Stomach (tissue), 9 donors: ENCODE measurements around the gene ETS1. TPM values are rescaled to one million over a fixed set of nuclear protein-coding genes. Genes with fewer than 3 reads are reported as not detected.

Experiments used
- DNase-seq, 2 donors: peaks; one replicate each; pipeline versions ENCODE4 v3.0.0 to v3.0.0-alpha.2; 2013 to 2019
- H3K27ac ChIP-seq, 5 donors: fragments of 200-600 bp in 4 of 5; sonication (generic) in 4 of 5; one replicate each; pipeline ENCODE4 v1.5.1; 2013 to 2019; ENCODE audit warnings: mild to moderate bottlenecking in 1 of 5, moderate library complexity in 1 of 5
- H3K27me3 ChIP-seq, 3 donors: fragments of 200-600 bp; sonication (generic); one replicate each; pipeline ENCODE4 v1.5.1; 2017 to 2019; ENCODE audit warnings: mixed run types in 1 of 3
- H3K36me3 ChIP-seq, 4 donors: fragments of 200-600 bp; sonication (generic); 1 replicate in 3 of 4; 2 replicates in 1 of 4; pipeline ENCODE4 v1.5.1; 2016 to 2019
- H3K4me1 ChIP-seq, 4 donors: fragments of 200-600 bp; sonication (generic); one replicate each; pipeline ENCODE4 v1.5.1; 2016 to 2019
- H3K4me3 ChIP-seq, 4 donors: fragments of 200-600 bp; sonication (generic) in 3 of 4; one replicate each; pipeline ENCODE4 v1.5.1; 2016 to 2019; ENCODE audit warnings: mild to moderate bottlenecking in 1 of 4
- H3K9me3 ChIP-seq, 4 donors: fragments of 200-600 bp; sonication (generic); one replicate each; pipeline ENCODE4 v1.5.1; 2016 to 2019
- CTCF ChIP-seq, 7 experiments: fragments of 450-650 bp in 4 of 7; fragments of 200-600 bp in 3 of 7; sonication (generic) in 3 of 7; IDR thresholded peaks; one replicate each; pipeline ENCODE4 v1.5.1; 2016 to 2019; ENCODE audit warnings: antibody characterized with exemption in 7 of 7, control low read depth in 2 of 7, mild to moderate bottlenecking in 1 of 7
- EP300 ChIP-seq: sonication (generic); formaldehyde crosslinking; IDR thresholded peaks from one replicate; pipeline ENCODE4 v1.6.1; 2017; ENCODE audit warnings: antibody characterized with exemption
- POLR2A ChIP-seq, 4 donors: fragments of 450-650 bp; IDR thresholded peaks; one replicate each; pipeline ENCODE4 v1.6.1; 2016; ENCODE audit warnings: antibody characterized with exemption in 4 of 4, control low read depth in 2 of 4, mild to moderate bottlenecking in 1 of 4, moderate library complexity in 1 of 4
- POLR2AphosphoS5 ChIP-seq, 3 donors: sonication (generic); formaldehyde crosslinking; IDR thresholded peaks; one replicate each; pipeline ENCODE4 v1.6.1; 2016; ENCODE audit warnings: antibody characterized with exemption in 3 of 3
- WGBS, 5 donors: extraction: QIAGEN DNeasy Blood & Tissue Kit in 3 of 5; methylation state at CpG; one replicate each; pipeline versions ENCODE4 v1.1.5 to v1.1.7; 2013 to 2018; 5-methylcytosine and 5-hydroxymethylcytosine counted together
- intact Hi-C: fragments of 100-400 bp; cut with DNase I; formaldehyde crosslinking; loops from one replicate; pipeline ENCODE4 v1.15.1; 2023; ENCODE audit warnings: low total_unique reads
- polyA plus RNA-seq, 3 donors: library from polyadenylated mRNA; stranded (reverse); fragments of 200-250 nt; gene quantifications; one replicate each; pipeline ENCODE4 v1.2.3, GENCODE V29; 2013
- total RNA-seq, 5 donors: library from RNA; depleted of rRNA; stranded (reverse); fragments of >200 nt; gene quantifications; one replicate each; pipeline versions ENCODE4 v1.1.0 to v1.2.3, GENCODE V29; 2014 to 2016
- donor health status: healthy with polysubstance abuse.
- donor health status: Bipolar disorder and iron deficiency.
- donor health status: healthy.

Gene ETS1
- total and polyA plus RNA-seq, 8 donors: 7.0 to 72.5 (median 22.5) TPM

- H3K9me3 ChIP-seq: no peaks in the 10 kb centered on the region
- peak overlapping the region in 3 of 5 donors; percentile 8 to 39 (median 25) for H3K27ac ChIP-seq
- H3K27me3 ChIP-seq: peaks cover 0 to 25% (median 0%) of the 10 kb centered on the region in 3 donors
- intact Hi-C loops: no loop called here
- no peak for DNase-seq
- peak overlapping the region in 1 of 4 donors; percentile 11 for H3K4me3 ChIP-seq
- 53 to 71% (median 54%) methylated on average over 14 of the region's 14 CpGs for WGBS, 5 donors
- peaks cover 0 to 12% (median 4%) of the 10 kb centered on the region in 4 donors for H3K4me1 ChIP-seq
- no peaks in the 10 kb centered on the region for H3K36me3 ChIP-seq
- TF ChIP-seq POLR2A (IDR thresholded peaks at IDR 0.05) (no peak), CTCF (IDR thresholded peaks at IDR 0.05) (no peak), POLR2AphosphoS5 (IDR thresholded peaks at IDR 0.05) (no peak), EP300 (no peak)
Observed at GRCh38 chr11:128585498-128586238, 1.7 kb downstream of the ETS1 start.

- Histone ChIP-seq H3K27me3 (peaks cover 0 to 26% (median 0%) of the 10 kb centered on the region in 3 donors), H3K9me3 (no peaks in the 10 kb centered on the region), H3K4me3 (no peak overlapping the region), H3K36me3 (no peaks in the 10 kb centered on the region), H3K4me1 (peaks cover 0 to 12% (median 4%) of the 10 kb centered on the region in 4 donors), H3K27ac (no peak overlapping the region)
- 76 to 90% (median 87%) methylated on average over 3 of the region's 3 CpGs for WGBS, 5 donors
- intact Hi-C loops: no loop called here
- DNase-seq: no peak
- TF ChIP-seq POLR2AphosphoS5 (IDR thresholded peaks at IDR 0.05): no peak
- TF ChIP-seq POLR2A (IDR thresholded peaks at IDR 0.05): no peak
- no peak for TF ChIP-seq EP300
- no peak for TF ChIP-seq CTCF (IDR thresholded peaks at IDR 0.05)
Observed at GRCh38 chr11:128584253-128584652, 3.1 kb downstream of the ETS1 start.

GRCh38 chr11:128582496-128583366, 4.6 kb downstream of the ETS1 start:
- intact Hi-C loops: no loop called here
- no peak for TF ChIP-seq POLR2A (IDR thresholded peaks at IDR 0.05)
- TF ChIP-seq POLR2AphosphoS5 (IDR thresholded peaks at IDR 0.05): no peak
- no peak for TF ChIP-seq CTCF (IDR thresholded peaks at IDR 0.05)
- no peak for TF ChIP-seq EP300
- 35 to 45% (median 38%) methylated on average over 8 of the region's 8 CpGs for WGBS, 5 donors
- Histone ChIP-seq H3K4me3 (no peak overlapping the region), H3K9me3 (no peaks in the 10 kb centered on the region), H3K27ac (peak overlapping the region in 1 of 5 donors; percentile 20), H3K36me3 (no peaks in the 10 kb centered on the region), H3K4me1 (peaks cover 0 to 12% (median 5%) of the 10 kb centered on the region in 4 donors), H3K27me3 (peaks cover 0 to 30% (median 0%) of the 10 kb centered on the region in 3 donors)
- peak in 1 of 2 donors; percentile 72 for DNase-seq

GRCh38 chr11:128581561-128582272, 5.6 kb downstream of the ETS1 start:
- H3K4me1 ChIP-seq: peaks cover 0 to 15% (median 6%) of the 10 kb centered on the region in 4 donors
- intact Hi-C loops: no loop called here
- DNase-seq: peak in 1 of 2 donors; percentile 24
- 71 to 81% (median 76%) methylated on average over 7 of the region's 7 CpGs for WGBS, 5 donors
- H3K36me3 ChIP-seq: no peaks in the 10 kb centered on the region
- no peak overlapping the region for H3K4me3 ChIP-seq
- peaks cover 0 to 29% (median 0%) of the 10 kb centered on the region in 3 donors for H3K27me3 ChIP-seq
- no peaks in the 10 kb centered on the region for H3K9me3 ChIP-seq
- peak overlapping the region in 1 of 5 donors; percentile 23 for H3K27ac ChIP-seq
- TF ChIP-seq POLR2AphosphoS5 (IDR thresholded peaks at IDR 0.05) (no peak), POLR2A (IDR thresholded peaks at IDR 0.05) (no peak), EP300 (no peak), CTCF (IDR thresholded peaks at IDR 0.05) (no peak)
